Kidney epithelial cell (primary cell): ENCODE measurements around the gene MKLN1. TPM values are rescaled to one million over a fixed set of nuclear protein-coding genes. Genes with fewer than 3 reads are reported as not detected.

ENCODE experiments used
- DNase-seq: peaks from one replicate; pipeline ENCODE4 v3.0.0-alpha.2; 2010; ENCODE audit warnings: low read depth
- H3K27me3 ChIP-seq: 2 replicates; pipeline ENCODE4 v1.6.0; 2011; ENCODE audit warnings: low read length; ENCODE audit not compliant: control insufficient read depth, insufficient read depth
- H3K36me3 ChIP-seq: 2 replicates; pipeline ENCODE4 v1.5.1; 2011; ENCODE audit warnings: low read length; ENCODE audit not compliant: control insufficient read depth, insufficient read depth
- H3K4me3 ChIP-seq: 2 replicates; pipeline ENCODE4 v1.5.1; 2011; ENCODE audit warnings: low read depth, mild to moderate bottlenecking, control low read depth, low read length
- CTCF ChIP-seq: IDR thresholded peaks from 2 replicates; pipeline ENCODE4 v1.5.1; 2011; ENCODE audit warnings: mild to moderate bottlenecking, moderate library complexity, low read length, control low read depth, inconsistent platforms; ENCODE audit not compliant: insufficient read depth, poor library complexity, severe bottlenecking
- total RNA-seq: library from RNA; depleted of rRNA; stranded (reverse); fragments of >200 nt; gene quantifications from 2 replicates; pipeline ENCODE4 v1.2.3, GENCODE V29; 2015

MKLN1 gene
- total RNA-seq, 1 donor from 2014 or later, result 18.8 TPM

- no peak for TF ChIP-seq CTCF
- Histone ChIP-seq H3K4me3 (no peak overlapping the region), H3K36me3 (no peaks in the 10 kb centered on the region), H3K27me3 (no peaks in the 10 kb centered on the region)
- no peak for DNase-seq
Measured at GRCh38 chr7:131336956-131337355, 9.3 kb downstream of the MKLN1 start.

GRCh38 chr7:131338173-131338572 is 10.5 kb downstream of the MKLN1 start:
- DNase-seq, result no peak
- Histone ChIP-seq H3K4me3 (no peak overlapping the region), H3K36me3 (no peaks in the 10 kb centered on the region), H3K27me3 (no peaks in the 10 kb centered on the region)
- TF ChIP-seq CTCF, result no peak

DNA sequence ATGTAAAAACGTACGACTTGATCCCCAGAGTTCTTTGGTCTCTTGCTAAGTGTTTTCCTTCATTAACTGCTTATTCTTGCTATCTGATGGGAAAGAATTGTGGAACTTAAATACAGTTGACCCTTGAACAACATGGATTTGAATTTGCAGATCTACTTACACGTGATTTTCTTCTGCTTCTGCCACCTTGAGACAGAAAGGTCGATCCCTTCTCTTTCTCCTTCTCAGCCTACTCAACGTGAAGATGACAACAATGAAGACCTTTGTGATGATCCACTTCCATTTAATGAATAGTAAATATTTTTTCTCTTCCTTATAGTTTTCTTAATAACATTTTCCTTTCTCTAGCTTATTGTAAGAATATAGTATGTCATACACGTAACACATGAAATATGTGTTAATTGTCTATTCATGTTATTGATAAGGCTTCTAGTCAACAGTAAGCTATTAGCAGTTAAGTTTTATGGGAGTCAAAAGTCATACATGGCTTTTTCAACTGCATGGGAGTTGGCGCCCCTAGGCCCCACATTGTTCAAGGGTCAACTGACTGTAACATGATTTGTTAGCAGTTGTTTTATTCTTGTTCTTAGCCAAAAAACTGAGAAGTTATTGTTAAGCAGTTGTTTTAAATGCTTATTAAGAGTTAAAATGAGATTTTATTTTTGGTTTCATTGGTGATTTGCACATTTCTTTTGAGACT is 11.2 kb downstream of the MKLN1 start:
- Histone ChIP-seq H3K27me3 (no peaks in the 10 kb centered on the region), H3K36me3 (no peaks in the 10 kb centered on the region), H3K4me3 (no peak overlapping the region)
- TF ChIP-seq CTCF, result no peak
- no peak for DNase-seq

- DNase-seq, result no peak
- H3K4me3 ChIP-seq, result no peak overlapping the region
- TF ChIP-seq CTCF, result no peak
- H3K27me3 ChIP-seq, result no peaks in the 10 kb centered on the region
- H3K36me3 ChIP-seq, result no peaks in the 10 kb centered on the region
Measured at GRCh38 chr7:131341690-131342089, 14.0 kb downstream of the MKLN1 start.

DNA sequence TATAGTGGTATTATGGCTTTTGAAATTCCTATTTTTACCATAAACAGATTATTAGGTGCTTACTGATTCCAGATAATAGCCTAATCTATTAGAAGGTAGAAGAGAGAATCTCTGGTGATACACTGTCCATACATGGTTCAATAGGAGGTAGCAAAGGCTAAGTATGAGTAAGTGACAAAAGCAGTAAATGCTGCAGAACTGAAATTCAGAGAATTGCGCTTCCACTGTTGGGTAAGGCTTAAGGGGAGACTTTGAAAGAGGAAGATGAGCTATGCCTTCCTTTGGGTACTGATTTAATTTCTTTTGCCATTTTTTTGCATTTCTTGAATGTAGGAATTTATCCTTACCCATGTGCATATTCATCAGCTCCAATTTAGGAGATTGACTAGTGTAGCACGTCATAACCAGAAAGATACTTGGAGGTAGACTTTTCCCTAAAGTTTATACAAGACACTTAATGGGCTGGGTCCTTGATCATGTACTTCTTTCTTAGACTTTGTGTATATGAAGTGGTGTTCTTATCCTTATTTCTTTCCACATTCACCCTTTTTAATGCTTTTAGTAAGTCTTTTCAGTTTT is 15.3 kb downstream of the MKLN1 start:
- no peak for DNase-seq
- H3K4me3 ChIP-seq, result no peak overlapping the region
- no peaks in the 10 kb centered on the region for H3K36me3 ChIP-seq
- no peaks in the 10 kb centered on the region for H3K27me3 ChIP-seq
- TF ChIP-seq CTCF, result no peak
